ENCODE data around the gene MTHFR.

GRCh38 chr1:11752359-11753088 is 53.2 kb downstream of the MTHFR start:
- TF ChIP-seq CTCF (IDR thresholded peaks at IDR 0.05) (no peak), EZH2phosphoT487 (IDR thresholded peaks at IDR 0.05; ENCODE audit: borderline replicate concordance, low read depth) (no peak)

Data from SK-N-SH (cell line).